Measurements from ENCODE around the gene UVSSA.

DNA sequence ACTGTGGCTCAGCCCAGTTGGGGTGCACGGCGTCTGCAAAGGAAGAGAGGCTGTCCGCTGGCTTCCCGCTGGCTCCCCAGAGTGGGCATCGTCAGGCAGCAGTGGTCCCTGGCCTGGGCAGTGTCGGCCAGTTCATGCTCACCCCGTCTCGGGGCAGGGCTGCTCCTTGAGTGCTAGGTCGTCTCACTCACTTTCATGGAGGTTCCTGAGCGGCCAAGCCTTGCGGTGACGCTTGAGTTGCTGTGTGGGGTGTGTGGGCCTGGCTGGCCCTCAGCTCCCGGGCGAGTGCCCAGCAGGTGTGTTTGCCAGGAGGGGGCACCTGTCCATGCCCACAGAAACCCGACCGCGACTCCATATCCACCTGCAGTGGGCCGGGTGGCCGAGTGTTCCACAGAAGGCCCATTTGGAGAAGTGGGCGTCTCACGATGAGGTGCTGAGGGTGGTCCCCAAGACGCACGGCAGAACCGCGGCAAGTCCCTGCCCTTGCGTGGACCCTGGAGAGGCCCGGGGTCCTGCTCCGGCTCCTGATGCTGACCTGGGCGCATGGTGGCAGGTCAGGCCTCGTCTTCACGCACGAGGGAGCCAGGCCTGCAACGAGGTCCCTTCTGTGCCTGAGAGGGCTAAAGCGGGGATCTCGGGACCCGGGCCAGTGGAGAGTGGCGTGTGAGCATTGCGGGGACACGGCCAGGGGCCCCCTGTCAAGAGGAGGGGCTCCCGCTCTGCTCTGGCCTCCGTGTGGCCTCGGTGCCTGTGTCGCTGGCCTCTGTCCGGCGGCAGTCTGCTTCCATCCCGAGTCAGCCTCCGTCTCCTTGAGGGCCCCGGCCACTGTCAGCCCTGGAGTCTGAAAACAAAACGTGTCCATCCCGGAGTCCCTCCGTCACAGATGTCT lies 18.5 kb upstream of the UVSSA start:
- TF ChIP-seq, protein P1, sequence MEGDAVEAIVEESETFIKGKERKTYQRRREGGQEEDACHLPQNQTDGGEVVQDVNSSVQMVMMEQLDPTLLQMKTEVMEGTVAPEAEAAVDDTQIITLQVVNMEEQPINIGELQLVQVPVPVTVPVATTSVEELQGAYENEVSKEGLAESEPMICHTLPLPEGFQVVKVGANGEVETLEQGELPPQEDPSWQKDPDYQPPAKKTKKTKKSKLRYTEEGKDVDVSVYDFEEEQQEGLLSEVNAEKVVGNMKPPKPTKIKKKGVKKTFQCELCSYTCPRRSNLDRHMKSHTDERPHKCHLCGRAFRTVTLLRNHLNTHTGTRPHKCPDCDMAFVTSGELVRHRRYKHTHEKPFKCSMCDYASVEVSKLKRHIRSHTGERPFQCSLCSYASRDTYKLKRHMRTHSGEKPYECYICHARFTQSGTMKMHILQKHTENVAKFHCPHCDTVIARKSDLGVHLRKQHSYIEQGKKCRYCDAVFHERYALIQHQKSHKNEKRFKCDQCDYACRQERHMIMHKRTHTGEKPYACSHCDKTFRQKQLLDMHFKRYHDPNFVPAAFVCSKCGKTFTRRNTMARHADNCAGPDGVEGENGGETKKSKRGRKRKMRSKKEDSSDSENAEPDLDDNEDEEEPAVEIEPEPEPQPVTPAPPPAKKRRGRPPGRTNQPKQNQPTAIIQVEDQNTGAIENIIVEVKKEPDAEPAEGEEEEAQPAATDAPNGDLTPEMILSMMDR (IDR thresholded peaks at IDR 0.05 in 4 of 5, conservative IDR thresholded peaks at IDR 0.05 in 1 of 5) = no peak
- TF ChIP-seq POLR2A (IDR thresholded peaks at IDR 0.05) = no peak

All from gastrocnemius medialis (tissue), 4 donors.